Stomach (tissue), 9 donors: ENCODE measurements around the gene ZNRF3. TPM values are rescaled to one million over a fixed set of nuclear protein-coding genes. Genes with fewer than 3 reads are reported as not detected.
A peak's percentile ranks its signal among the peaks of the same experiment; 100 is the strongest.

Source experiments
- DNase-seq, 2 donors: peaks; one replicate each; pipeline versions ENCODE4 v3.0.0 to v3.0.0-alpha.2; 2013 to 2019
- H3K27ac ChIP-seq, 5 donors: fragments of 200-600 bp in 4 of 5; sonication (generic) in 4 of 5; one replicate each; pipeline ENCODE4 v1.5.1; 2013 to 2019; ENCODE audit warnings: mild to moderate bottlenecking in 1 of 5, moderate library complexity in 1 of 5
- H3K27me3 ChIP-seq, 3 donors: fragments of 200-600 bp; sonication (generic); one replicate each; pipeline ENCODE4 v1.5.1; 2017 to 2019; ENCODE audit warnings: mixed run types in 1 of 3
- H3K36me3 ChIP-seq, 4 donors: fragments of 200-600 bp; sonication (generic); 1 replicate in 3 of 4; 2 replicates in 1 of 4; pipeline ENCODE4 v1.5.1; 2016 to 2019
- H3K4me1 ChIP-seq, 4 donors: fragments of 200-600 bp; sonication (generic); one replicate each; pipeline ENCODE4 v1.5.1; 2016 to 2019
- H3K4me3 ChIP-seq, 4 donors: fragments of 200-600 bp; sonication (generic) in 3 of 4; one replicate each; pipeline ENCODE4 v1.5.1; 2016 to 2019; ENCODE audit warnings: mild to moderate bottlenecking in 1 of 4
- H3K9me3 ChIP-seq, 4 donors: fragments of 200-600 bp; sonication (generic); one replicate each; pipeline ENCODE4 v1.5.1; 2016 to 2019
- EP300 ChIP-seq: sonication (generic); formaldehyde crosslinking; IDR thresholded peaks from one replicate; pipeline ENCODE4 v1.6.1; 2017; ENCODE audit warnings: antibody characterized with exemption
- POLR2A ChIP-seq, 4 donors: fragments of 450-650 bp; IDR thresholded peaks; one replicate each; pipeline ENCODE4 v1.6.1; 2016; ENCODE audit warnings: antibody characterized with exemption in 4 of 4, control low read depth in 2 of 4, mild to moderate bottlenecking in 1 of 4, moderate library complexity in 1 of 4
- POLR2AphosphoS5 ChIP-seq, 3 donors: sonication (generic); formaldehyde crosslinking; IDR thresholded peaks; one replicate each; pipeline ENCODE4 v1.6.1; 2016; ENCODE audit warnings: antibody characterized with exemption in 3 of 3
- WGBS, 5 donors: extraction: QIAGEN DNeasy Blood & Tissue Kit in 3 of 5; methylation state at CpG; one replicate each; pipeline versions ENCODE4 v1.1.5 to v1.1.7; 2013 to 2018; 5-methylcytosine and 5-hydroxymethylcytosine counted together
- intact Hi-C: fragments of 100-400 bp; cut with DNase I; formaldehyde crosslinking; loops from one replicate; pipeline ENCODE4 v1.15.1; 2023; ENCODE audit warnings: low total_unique reads
- polyA plus RNA-seq, 3 donors: library from polyadenylated mRNA; stranded (reverse); fragments of 200-250 nt; gene quantifications; one replicate each; pipeline ENCODE4 v1.2.3, GENCODE V29; 2013
- total RNA-seq, 5 donors: library from RNA; depleted of rRNA; stranded (reverse); fragments of >200 nt; gene quantifications; one replicate each; pipeline versions ENCODE4 v1.1.0 to v1.2.3, GENCODE V29; 2014 to 2016
- TF ChIP-seq, protein P1 (sequence below), 7 experiments: fragments of 450-650 bp in 4 of 7; fragments of 200-600 bp in 3 of 7; sonication (generic) in 3 of 7; IDR thresholded peaks; one replicate each; pipeline ENCODE4 v1.5.1; 2016 to 2019; ENCODE audit warnings: antibody characterized with exemption in 7 of 7, control low read depth in 2 of 7, mild to moderate bottlenecking in 1 of 7
- donor health status: healthy with polysubstance abuse.
- donor health status: Bipolar disorder and iron deficiency.
- donor health status: healthy.

Gene ZNRF3
- total and polyA plus RNA-seq, 8 donors: 1.4 to 52.7 (median 3.6) TPM

DNA sequence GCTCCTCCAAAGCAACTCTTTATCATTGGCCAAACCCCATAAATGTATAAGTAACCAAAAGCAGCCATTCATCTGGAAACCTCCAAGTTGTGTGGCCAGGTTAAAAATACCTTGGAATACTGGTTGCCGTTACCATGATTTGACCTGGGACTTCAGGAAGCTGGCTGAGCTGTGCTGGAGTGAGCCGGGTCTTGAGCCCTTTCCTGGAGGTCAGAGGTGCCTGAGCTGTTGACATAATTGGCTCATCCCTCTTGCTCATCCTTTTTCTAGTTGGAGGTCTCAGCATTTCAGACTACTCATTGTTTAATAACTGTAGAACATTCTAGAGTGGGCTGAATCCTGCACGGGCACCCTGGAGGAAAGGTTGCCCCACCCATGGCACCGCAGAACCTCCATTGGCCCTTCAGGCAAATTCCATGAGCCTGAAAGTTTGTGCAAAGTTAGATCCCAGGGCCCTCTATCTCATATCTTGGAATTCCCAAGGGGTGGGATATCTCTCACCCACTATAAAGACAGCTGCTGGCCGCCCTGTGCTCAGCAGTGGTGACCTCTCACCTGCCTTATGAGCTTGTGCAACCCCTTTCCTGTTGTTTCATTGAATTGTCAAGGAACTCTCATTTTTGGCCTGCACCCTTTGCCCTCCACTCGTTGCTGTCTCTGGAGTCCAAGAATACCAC lies 101.2 kb downstream of the ZNRF3 start:
- TF ChIP-seq, protein P1, sequence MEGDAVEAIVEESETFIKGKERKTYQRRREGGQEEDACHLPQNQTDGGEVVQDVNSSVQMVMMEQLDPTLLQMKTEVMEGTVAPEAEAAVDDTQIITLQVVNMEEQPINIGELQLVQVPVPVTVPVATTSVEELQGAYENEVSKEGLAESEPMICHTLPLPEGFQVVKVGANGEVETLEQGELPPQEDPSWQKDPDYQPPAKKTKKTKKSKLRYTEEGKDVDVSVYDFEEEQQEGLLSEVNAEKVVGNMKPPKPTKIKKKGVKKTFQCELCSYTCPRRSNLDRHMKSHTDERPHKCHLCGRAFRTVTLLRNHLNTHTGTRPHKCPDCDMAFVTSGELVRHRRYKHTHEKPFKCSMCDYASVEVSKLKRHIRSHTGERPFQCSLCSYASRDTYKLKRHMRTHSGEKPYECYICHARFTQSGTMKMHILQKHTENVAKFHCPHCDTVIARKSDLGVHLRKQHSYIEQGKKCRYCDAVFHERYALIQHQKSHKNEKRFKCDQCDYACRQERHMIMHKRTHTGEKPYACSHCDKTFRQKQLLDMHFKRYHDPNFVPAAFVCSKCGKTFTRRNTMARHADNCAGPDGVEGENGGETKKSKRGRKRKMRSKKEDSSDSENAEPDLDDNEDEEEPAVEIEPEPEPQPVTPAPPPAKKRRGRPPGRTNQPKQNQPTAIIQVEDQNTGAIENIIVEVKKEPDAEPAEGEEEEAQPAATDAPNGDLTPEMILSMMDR (IDR thresholded peaks at IDR 0.05): no peak
- TF ChIP-seq POLR2AphosphoS5 (IDR thresholded peaks at IDR 0.05): no peak
- no peak for TF ChIP-seq EP300
- TF ChIP-seq POLR2A (IDR thresholded peaks at IDR 0.05): no peak
- Histone ChIP-seq H3K36me3 (peaks cover 6 to 17% (median 14%) of the 10 kb centered on the region in 4 donors), H3K4me1 (peaks cover 0 to 53% (median 19%) of the 10 kb centered on the region in 4 donors), H3K9me3 (no peaks in the 10 kb centered on the region), H3K27ac (peak overlapping the region in 1 of 5 donors; percentile 6), H3K27me3 (no peaks in the 10 kb centered on the region), H3K4me3 (no peak overlapping the region)
- WGBS, 5 donors: 76 to 83% (median 78%) methylated on average over 5 to 6 of the region's 6 CpGs
- no peak for DNase-seq
- intact Hi-C loops: no loop called here

DNA sequence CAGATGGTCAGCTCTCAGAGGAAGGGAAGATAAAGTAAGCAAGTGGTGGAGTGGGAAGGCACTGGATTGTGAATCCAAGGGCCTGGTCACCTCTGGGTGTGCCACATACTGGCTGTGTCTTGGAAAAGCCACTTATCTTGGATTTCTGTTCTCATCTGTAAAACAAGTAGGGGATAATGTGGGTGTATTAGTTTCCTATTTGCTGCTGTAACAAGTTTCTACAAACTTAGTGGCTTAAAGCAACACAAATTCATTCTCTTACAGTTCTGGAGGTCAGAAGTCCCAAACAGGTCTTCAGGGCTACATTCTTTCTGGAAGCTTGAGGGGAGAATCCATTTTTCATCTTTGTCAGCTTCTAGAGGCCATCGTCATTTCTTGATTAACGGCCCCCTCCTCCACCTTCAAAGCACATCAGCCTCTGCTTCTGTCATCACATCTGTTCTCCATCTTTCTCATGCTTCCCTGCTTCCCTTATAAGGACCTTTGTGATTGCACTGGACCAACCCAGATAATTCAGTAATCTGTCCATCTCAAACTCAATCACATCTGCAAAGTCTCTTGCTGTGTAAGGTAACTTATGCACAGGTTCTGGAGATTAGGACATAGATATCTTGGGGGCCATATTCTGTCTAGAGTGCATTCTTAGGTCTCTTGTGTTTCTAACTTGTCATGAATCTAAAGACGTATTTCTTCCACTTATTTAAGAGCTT lies 102.4 kb downstream of the ZNRF3 start:
- intact Hi-C loops: no loop called here
- TF ChIP-seq POLR2AphosphoS5 (IDR thresholded peaks at IDR 0.05): no peak
- Histone ChIP-seq H3K4me3 (no peak overlapping the region), H3K27me3 (no peaks in the 10 kb centered on the region), H3K27ac (peak overlapping the region in 2 of 5 donors; percentile 28 to 43), H3K9me3 (no peaks in the 10 kb centered on the region), H3K36me3 (peaks cover 6 to 25% (median 16%) of the 10 kb centered on the region in 4 donors), H3K4me1 (peaks cover 0 to 42% (median 14%) of the 10 kb centered on the region in 4 donors)
- DNase-seq: no peak
- 71 to 84% (median 74%) methylated on average over 3 of the region's 3 CpGs for WGBS, 5 donors

DNA sequence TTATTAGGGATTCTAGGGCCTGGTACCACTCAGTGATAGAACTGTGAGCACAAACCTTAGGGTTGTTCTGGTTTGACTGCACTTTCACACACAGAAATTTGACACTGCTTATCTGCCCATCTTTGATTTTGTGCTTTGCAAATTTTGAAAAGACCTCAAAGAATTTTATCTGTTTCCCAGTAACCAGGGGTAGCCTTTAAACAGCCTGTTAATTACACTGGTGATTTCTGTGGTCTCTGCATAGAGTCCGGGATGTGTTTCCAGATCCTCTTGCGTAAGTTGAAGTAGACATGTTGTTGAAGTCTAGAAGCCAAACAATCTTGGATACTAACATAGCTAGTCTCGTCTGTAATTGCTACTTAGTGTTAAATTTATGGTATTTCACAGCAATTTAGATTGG lies 103.0 kb downstream of the ZNRF3 start:
- intact Hi-C loops: no loop called here
- Histone ChIP-seq H3K27me3 (no peaks in the 10 kb centered on the region), H3K27ac (peak overlapping the region in 2 of 5 donors; percentile 43 to 46)

DNA sequence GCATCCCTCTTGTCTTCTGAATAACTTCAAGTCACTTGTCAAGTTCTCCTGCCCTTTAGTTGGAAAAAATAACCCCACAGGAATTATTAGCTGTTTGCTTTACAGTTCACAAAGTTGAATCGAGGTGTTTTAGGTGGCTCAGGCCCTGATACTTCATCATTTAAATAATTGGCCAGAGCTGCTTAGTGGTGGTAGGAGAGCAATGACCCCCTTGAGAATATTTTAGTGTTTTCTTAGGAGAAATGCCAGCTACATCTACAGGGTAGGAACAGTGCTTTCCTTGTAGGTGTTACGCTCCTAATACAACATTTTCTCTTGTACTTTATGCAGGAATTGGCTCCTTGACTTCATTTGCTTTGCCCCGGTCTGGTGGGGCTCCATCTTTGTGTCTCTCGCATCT lies 105.1 kb downstream of the ZNRF3 start:
- Histone ChIP-seq H3K4me1 (peaks cover 0 to 40% (median 17%) of the 10 kb centered on the region in 4 donors), H3K27me3 (no peaks in the 10 kb centered on the region), H3K9me3 (no peaks in the 10 kb centered on the region), H3K4me3 (no peak overlapping the region), H3K36me3 (peaks cover 6 to 31% (median 22%) of the 10 kb centered on the region in 4 donors), H3K27ac (no peak overlapping the region)
- WGBS, 5 donors: 81 to 89% (median 83%) methylated on average over 4 of the region's 4 CpGs
- no peak for DNase-seq
- intact Hi-C loops: no loop called here
- no peak for TF ChIP-seq POLR2A (IDR thresholded peaks at IDR 0.05)
- no peak for TF ChIP-seq EP300
- TF ChIP-seq, protein P1 (IDR thresholded peaks at IDR 0.05): no peak
- TF ChIP-seq POLR2AphosphoS5 (IDR thresholded peaks at IDR 0.05): no peak

More for the DNA sequence above, 103.0 kb downstream of the ZNRF3 start:
- no peak for TF ChIP-seq POLR2AphosphoS5 (IDR thresholded peaks at IDR 0.05)
- H3K4me3 ChIP-seq: no peak overlapping the region
- H3K36me3 ChIP-seq: peaks cover 6 to 27% (median 16%) of the 10 kb centered on the region in 4 donors
- WGBS, 5 donors: 35 to 70% (median 45%) methylated on average over 3 of the region's 3 CpGs
- no peaks in the 10 kb centered on the region for H3K9me3 ChIP-seq
- peaks cover 0 to 41% (median 14%) of the 10 kb centered on the region in 4 donors for H3K4me1 ChIP-seq
- DNase-seq: no peak

DNA sequence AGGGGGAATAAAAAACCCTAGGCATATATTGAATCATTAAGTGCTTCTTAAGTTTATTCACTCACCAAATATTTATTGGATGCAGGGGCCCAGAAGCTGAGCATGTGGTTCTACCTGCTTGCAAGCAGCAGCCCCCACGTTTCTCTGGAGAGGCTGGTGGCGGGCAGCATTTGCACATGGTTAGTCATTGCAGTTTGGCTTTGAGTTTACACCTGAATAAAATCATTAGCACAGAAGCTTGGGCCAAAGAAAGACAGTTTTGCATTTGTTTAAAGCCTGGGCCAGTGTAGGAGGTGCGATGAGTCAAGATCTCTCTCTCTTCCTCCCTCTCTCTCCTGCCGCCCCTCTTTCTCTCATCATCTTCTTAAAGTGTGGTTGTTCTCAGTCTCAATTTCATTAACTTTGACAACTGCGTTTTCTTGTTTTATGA lies 105.7 kb downstream of the ZNRF3 start:
- peak overlapping the region in 1 of 5 donors; percentile 16 for H3K27ac ChIP-seq

More for the DNA sequence above, 105.7 kb downstream of the ZNRF3 start:
- WGBS, 5 donors: 68 to 82% (median 80%) methylated on average over 5 of the region's 5 CpGs
- H3K36me3 ChIP-seq: peaks cover 6 to 31% (median 22%) of the 10 kb centered on the region in 4 donors
- no peaks in the 10 kb centered on the region for H3K27me3 ChIP-seq
- TF ChIP-seq, protein P1 (IDR thresholded peaks at IDR 0.05): no peak
- TF ChIP-seq EP300 (no peak), POLR2A (IDR thresholded peaks at IDR 0.05) (no peak), POLR2AphosphoS5 (IDR thresholded peaks at IDR 0.05) (no peak)
- no peak overlapping the region for H3K4me3 ChIP-seq
- peak in 1 of 2 donors; percentile 22 for DNase-seq
- H3K4me1 ChIP-seq: peaks cover 0 to 34% (median 15%) of the 10 kb centered on the region in 4 donors
- no peaks in the 10 kb centered on the region for H3K9me3 ChIP-seq
- intact Hi-C loops: no loop called here
